Sigmoid colon (tissue), 4 donors: Measurements from ENCODE around the gene PTBP3.

Experiments used
- EP300 ChIP-seq, 4 donors: sonication (generic); formaldehyde crosslinking; IDR thresholded peaks; one replicate each; pipeline ENCODE4 v1.6.1; 2017; ENCODE audit warnings: antibody characterized with exemption in 4 of 4
- TF ChIP-seq, protein P1 (sequence below), 4 experiments: fragments of 450-650 bp in 3 of 4; fragments of 200-600 bp in 1 of 4; IDR thresholded peaks; one replicate each; pipeline ENCODE4 v1.5.1; 2016 to 2019; ENCODE audit warnings: antibody characterized with exemption in 4 of 4, mild to moderate bottlenecking in 3 of 4, moderate library complexity in 2 of 4

DNA sequence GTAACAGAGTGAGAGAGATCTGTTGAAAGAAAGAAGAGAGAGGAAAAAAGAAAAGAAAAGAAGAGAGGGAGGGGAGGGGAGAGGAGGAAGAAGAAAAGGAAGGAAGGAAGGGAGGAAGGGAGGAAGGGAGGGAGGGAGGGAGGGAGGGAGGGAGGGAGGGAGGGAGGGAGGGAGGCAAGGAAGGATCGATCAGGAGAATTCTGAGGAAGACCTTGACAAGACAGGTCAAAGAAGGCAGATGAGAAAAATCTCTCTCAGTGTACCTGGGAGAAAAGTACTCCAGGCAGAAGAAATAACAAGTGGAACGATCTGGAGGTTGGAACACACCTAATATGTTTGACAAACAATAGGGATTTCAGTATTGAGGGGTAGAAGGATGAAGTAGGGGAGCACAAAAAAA, 93.7 kb downstream of the PTBP3 start:
- TF ChIP-seq EP300 (IDR thresholded peaks at IDR 0.05), result no peak
- TF ChIP-seq, protein P1, sequence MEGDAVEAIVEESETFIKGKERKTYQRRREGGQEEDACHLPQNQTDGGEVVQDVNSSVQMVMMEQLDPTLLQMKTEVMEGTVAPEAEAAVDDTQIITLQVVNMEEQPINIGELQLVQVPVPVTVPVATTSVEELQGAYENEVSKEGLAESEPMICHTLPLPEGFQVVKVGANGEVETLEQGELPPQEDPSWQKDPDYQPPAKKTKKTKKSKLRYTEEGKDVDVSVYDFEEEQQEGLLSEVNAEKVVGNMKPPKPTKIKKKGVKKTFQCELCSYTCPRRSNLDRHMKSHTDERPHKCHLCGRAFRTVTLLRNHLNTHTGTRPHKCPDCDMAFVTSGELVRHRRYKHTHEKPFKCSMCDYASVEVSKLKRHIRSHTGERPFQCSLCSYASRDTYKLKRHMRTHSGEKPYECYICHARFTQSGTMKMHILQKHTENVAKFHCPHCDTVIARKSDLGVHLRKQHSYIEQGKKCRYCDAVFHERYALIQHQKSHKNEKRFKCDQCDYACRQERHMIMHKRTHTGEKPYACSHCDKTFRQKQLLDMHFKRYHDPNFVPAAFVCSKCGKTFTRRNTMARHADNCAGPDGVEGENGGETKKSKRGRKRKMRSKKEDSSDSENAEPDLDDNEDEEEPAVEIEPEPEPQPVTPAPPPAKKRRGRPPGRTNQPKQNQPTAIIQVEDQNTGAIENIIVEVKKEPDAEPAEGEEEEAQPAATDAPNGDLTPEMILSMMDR (IDR thresholded peaks at IDR 0.05), result no peak
